AG09309 (cell line): ENCODE results near the gene COX7A2.

ENCODE experiments used
- DNase-seq: peaks from one replicate; pipeline ENCODE4 v3.0.0-alpha.2; 2010; ENCODE audit warnings: low read depth
- H3K4me3 ChIP-seq: 2 replicates; pipeline ENCODE4 v1.5.1; 2011; ENCODE audit warnings: mild to moderate bottlenecking, low read depth, low read length, moderate library complexity; ENCODE audit not compliant: control insufficient read depth
- CTCF ChIP-seq: IDR thresholded peaks from 2 replicates; pipeline ENCODE4 v1.5.1; 2011; ENCODE audit warnings: mild to moderate bottlenecking, low read depth, low read length, inconsistent platforms; ENCODE audit not compliant: insufficient read depth, control insufficient read depth; ENCODE audit errors: missing control alignments

The COX7A2 gene

DNA sequence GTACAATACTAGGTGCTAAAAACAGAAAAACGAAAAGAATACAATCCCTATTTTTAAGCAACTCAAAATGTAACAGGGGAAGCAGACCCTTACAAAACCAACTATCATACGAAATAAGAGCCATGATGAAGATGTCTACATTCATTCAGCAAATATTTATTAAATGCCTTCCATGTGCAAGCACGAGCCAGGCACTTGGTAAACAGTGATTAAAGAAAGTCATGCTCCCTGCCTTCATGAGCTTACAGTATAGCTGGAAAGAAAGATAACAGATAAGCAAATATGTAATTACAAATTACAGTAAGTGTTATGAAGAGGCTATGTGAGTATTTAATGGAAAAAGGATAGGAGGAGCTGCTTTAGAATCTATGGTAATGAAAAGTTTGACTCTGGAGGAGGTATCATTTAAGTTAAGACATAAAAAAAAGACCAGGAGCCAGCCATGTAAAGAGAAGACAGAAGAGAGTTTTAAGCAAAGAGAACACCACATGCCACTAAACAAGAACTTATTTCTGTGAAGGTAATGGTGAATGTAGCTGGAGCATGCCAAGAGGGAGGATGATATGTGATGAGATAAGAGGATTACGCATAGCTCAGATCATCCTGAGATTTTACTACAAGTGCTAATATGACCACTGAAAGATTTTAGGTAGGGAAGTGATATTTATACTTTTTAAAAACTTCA is 19.3 kb upstream of the COX7A2 start:
- H3K4me3 ChIP-seq = no peak overlapping the region
- TF ChIP-seq CTCF = no peak
- DNase-seq = no peak

DNA sequence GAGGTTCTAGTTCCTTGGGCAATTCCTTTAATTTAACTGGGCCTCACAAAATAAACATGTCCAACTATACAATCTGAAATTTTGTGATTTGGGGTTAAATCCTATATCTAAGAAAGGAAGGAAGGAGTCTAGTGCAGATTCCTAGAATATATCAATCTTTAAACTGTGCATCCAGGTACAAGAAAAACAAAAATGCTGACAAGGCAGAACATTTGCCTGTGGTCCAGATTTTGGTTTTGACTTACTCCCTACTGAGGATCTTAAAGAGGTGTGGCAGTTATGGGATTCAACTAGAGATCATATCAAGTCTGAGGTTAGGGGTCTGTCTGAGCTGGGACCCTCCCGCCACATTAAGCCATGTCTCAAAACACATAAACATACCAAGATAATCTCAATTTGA is 17.7 kb upstream of the COX7A2 start:
- no peak overlapping the region for H3K4me3 ChIP-seq
- TF ChIP-seq CTCF = no peak
- DNase-seq = no peak

- no peak overlapping the region for H3K4me3 ChIP-seq
- no peak for TF ChIP-seq CTCF
- DNase-seq = no peak
Observed at GRCh38 chr6:75257343-75258087, 13.9 kb upstream of the COX7A2 start.

- DNase-seq = no peak
- no peak overlapping the region for H3K4me3 ChIP-seq
- TF ChIP-seq CTCF = no peak
Observed at GRCh38 chr6:75250552-75250951, 7.0 kb upstream of the COX7A2 start.

DNA sequence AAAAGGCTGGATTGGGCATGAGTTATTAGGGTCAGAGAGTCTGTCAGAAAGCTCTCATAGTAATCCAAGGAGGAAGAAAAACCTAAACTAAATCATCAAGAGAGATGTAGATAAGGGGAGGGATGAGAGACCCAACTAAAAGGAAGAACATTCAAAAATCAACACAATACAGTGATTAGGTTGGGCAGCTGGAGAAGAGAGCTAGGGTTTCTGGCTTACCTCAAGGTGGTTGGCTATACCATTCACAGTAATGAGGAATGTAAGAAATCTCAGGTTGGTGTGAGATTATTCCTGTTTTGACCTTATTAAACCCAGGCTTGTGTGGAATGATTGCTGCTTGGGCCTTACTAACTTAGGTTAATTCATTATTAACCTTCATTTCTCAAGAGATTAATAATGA is 6.2 kb upstream of the COX7A2 start:
- H3K4me3 ChIP-seq = no peak overlapping the region
- no peak for DNase-seq
- no peak for TF ChIP-seq CTCF

GRCh38 chr6:75246386-75246785 is 2.8 kb upstream of the COX7A2 start:
- DNase-seq = no peak
- TF ChIP-seq CTCF = no peak
- H3K4me3 ChIP-seq = no peak overlapping the region
